NB4 (cell line): Measurements from ENCODE around the gene TGFBR3.

Source experiments
- CTCF ChIP-seq: IDR thresholded peaks from one replicate; pipeline ENCODE4 v1.5.1; 2012; ENCODE audit warnings: low read depth, low read length
- MAX ChIP-seq: IDR thresholded peaks from 2 replicates; pipeline ENCODE4 v1.6.1; 2011; ENCODE audit warnings: low read depth, low read length
- MYC ChIP-seq: IDR thresholded peaks from 2 replicates; pipeline ENCODE4 v1.6.1; 2011; ENCODE audit warnings: low read depth, low read length
- POLR2A ChIP-seq: IDR thresholded peaks from 2 replicates; pipeline ENCODE4 v1.6.1; 2011; ENCODE audit warnings: mild to moderate bottlenecking; ENCODE audit not compliant: insufficient read length; ENCODE audit errors: extremely low read depth

GRCh38 chr1:91710261-91710660, 175.7 kb downstream of the TGFBR3 start:
- TF ChIP-seq CTCF = no peak
- TF ChIP-seq POLR2A = no peak
- TF ChIP-seq MYC = no peak
- no peak for TF ChIP-seq MAX
